ENCODE measurements around the gene MYLK2.

The MYLK2 gene

GRCh38 chr20:31853481-31853880, 34.3 kb downstream of the MYLK2 start:
- no peak for DNase-seq (ENCODE audit: low spot score)

- no peak for DNase-seq (ENCODE audit: low spot score)
Observed at GRCh38 chr20:31856516-31856915, 37.4 kb downstream of the MYLK2 start.

- DNase-seq (ENCODE audit: low spot score) = peak; percentile 68
Observed at GRCh38 chr20:31857861-31858759, 39.0 kb downstream of the MYLK2 start.

GRCh38 chr20:31858760-31859083, 39.6 kb downstream of the MYLK2 start:
- no peak for DNase-seq (ENCODE audit: low spot score)

- no peak for DNase-seq (ENCODE audit: low spot score)
Observed at GRCh38 chr20:31859266-31859997, 40.3 kb downstream of the MYLK2 start.

DNA sequence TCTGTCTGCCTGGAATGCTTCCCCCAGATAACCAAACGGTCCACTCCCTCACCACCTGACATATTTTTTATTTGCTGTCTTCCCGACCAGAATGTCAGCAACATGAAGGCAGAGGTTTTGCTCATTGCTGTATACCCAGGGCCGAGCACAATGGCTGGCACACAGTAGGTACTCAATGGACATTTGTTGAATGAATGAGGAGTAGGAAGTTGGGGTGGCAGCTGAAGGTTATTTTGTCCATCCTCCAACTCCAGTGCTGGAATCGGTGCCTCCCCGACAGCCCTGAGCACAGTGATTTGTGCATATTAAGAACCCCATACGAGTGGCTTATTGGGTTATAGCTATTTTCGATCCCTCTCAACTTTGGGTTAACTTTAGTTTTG, 40.8 kb downstream of the MYLK2 start:
- no peak for DNase-seq (ENCODE audit: low spot score)

DNA sequence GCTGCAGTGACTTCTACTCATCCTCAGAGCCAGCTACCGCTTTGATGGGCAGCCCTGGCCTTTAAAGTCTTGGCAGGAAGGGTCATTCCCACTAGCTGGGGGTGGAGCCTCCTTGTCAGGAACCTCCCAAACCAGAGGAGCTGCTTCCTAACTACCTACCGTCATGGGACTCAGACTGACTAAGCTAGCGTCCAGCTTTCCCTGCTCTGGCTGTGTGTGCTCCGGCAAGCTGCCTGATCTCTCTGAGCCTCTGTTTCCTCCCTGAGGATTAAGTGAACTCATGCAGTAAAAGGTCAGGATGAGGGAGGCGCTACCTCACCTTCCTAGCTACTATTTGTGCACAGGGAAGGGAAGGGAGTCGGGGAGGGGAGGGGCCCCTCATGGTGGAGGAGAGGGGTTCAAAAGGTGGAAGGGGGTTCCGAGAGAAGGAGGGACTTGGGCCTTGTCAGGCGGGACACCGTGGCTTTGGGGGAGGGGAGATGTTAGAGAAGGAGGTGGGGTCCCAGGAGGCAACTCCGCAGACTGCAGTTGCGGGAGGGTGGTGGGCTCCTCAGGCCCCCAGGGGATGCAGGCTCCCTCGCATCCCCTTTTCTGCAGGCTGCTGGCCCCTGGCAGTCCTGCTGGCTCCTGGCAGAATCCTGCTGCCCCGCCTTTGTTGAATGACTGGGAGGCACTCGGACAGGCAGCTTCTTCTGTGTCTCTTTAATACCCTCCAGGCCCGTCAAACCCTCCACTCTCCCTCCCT, 41.4 kb downstream of the MYLK2 start:
- DNase-seq (ENCODE audit: low spot score) = no peak

- peak; percentile 20 for DNase-seq (ENCODE audit: low spot score)
Observed at GRCh38 chr20:31861135-31861384, 41.9 kb downstream of the MYLK2 start.

DNA sequence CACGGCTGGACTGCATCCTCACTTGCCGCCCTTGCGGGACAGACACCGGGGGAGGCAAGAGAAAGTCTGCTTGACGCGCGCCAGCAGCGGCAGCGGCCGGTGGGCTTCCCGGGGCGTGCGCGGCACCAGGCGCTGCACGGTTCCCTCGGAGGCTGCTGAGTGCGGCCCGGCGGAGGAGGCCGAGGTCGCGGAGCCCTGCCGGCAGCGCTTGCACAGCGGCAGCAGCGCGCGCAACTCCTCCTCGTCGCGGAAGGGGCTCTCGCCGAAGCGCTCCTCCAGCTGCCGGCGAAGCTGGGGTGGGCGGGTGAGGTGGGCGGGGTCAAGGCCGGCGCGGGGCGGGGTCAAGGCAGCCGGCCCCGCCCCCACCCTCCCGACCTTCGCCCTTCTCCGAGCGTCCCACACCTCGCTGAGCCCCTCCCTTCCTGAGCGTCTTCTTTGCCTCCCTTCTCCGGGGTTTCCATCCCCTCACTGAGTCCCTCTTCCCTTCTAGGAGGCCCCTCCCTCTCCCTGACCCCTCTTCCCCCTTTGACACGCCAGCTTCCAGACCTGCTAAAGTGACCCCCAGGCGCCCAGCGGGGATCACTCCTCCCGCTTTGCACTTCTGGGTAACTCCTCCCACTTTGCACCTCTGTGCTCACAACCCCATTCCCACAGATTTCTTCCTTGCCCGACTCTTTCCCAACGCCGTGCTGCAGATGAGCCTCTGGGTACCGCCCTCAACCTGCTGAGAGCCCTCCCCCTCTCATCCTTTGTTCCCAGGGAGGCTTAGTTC, 42.4 kb downstream of the MYLK2 start:
- peak; percentile 96 for DNase-seq (ENCODE audit: low spot score)

GRCh38 chr20:31862157-31862470, 43.0 kb downstream of the MYLK2 start:
- DNase-seq (ENCODE audit: low spot score) = no peak

GRCh38 chr20:31862506-31862905, 43.4 kb downstream of the MYLK2 start:
- DNase-seq (ENCODE audit: low spot score) = no peak

GRCh38 chr20:31863296-31864085, 44.3 kb downstream of the MYLK2 start:
- DNase-seq (ENCODE audit: low spot score) = no peak

DNA sequence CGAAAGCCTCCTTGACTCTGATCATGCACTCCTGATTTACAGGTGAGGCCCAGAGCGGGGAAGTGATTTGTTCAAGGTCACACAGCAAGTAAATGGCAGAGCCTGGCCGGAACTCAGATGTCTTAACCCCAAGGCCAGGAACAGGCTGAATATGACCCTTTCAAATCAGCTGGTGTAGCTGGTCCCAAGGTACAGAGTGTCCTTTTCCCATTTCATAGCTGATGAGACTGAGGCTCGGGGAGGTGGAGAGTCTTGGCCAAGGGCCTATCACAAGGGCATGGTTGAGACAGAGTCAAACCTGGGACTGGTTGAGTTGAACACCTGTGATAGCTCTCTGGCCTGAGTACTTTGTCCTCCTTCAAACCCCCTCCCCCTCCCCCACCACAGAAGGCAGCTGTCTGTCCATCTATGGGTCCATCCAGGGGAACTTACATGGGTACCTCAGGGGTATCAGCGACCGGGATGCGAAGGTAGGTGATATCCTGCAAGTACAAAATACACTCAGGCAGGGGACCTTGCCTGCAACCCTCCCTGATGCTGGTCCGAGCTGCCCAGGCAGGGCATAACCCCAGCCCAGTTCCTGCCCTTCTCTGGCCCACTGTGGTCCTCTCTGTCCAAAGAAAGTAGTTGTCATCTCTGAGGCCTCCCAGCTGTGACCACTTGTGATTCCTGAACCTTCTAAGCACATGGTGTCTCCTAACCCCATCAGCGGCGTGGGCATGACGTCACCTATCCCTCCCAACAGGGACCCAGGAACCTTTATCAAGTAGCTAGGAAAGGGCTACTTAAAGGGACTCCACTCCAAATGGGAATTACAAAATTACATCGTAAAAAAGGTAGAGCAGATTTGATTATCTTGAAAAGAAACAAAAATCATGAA, 45.6 kb downstream of the MYLK2 start:
- DNase-seq (ENCODE audit: low spot score) = no peak

GRCh38 chr20:31866221-31866620, 47.1 kb downstream of the MYLK2 start:
- no peak for DNase-seq (ENCODE audit: low spot score)

- DNase-seq (ENCODE audit: low spot score) = peak; percentile 19
Observed at GRCh38 chr20:31868853-31869672, 49.9 kb downstream of the MYLK2 start.

DNA sequence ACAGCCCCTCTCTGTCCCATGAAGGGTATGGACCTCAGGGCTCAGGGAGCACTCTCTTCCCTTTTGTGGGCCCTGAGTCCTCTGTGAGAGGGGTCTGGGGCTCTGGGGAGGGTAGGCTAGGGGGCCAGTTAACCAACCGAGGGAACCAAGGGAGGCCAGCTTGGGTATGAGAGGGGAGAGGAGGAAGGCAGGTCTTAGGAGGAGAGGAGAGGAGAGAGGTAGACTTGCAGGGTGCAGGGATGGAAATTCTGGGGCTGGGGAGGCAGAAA, 50.5 kb downstream of the MYLK2 start:
- no peak for DNase-seq (ENCODE audit: low spot score)

GRCh38 chr20:31869942-31870725, 51.0 kb downstream of the MYLK2 start, which contains the start of the genes DUSP15 and TTLL9:
Gene DUSP15, minus strand, starts transcription at chr20:31870527. Its CDS starts 190 bp downstream, at chr20:31870337.
Gene TTLL9, plus strand, starts transcription at chr20:31870634. Its CDS starts 493 bp downstream, at chr20:31871127.
- DNase-seq (ENCODE audit: low spot score) = peak; percentile 33

GRCh38 chr20:31870726-31871617, 51.8 kb downstream of the MYLK2 start:
- no peak for DNase-seq (ENCODE audit: low spot score)
